Endothelial cell of umbilical vein (primary cell): ENCODE results near the gene RIN2. TPM values are rescaled to one million over a fixed set of nuclear protein-coding genes. Genes with fewer than 3 reads are reported as not detected.
A peak's percentile ranks its signal among the peaks of the same experiment; 100 is the strongest.

Experiments used
- BruUV-seq: library from RNA; stranded (reverse); fragments of 400-500 nt; replicated peaks from 2 replicates; lab custom pipeline; 2021; lab: Mats Ljungman, UMichigan
- CTCF ChIA-PET: fragments of 300-600, 350-600 bp; sonication (Branson Sonifier 250); formaldehyde crosslinking; loops from one replicate; lab custom pipeline; 2021; ENCODE audit warnings: antibody characterized with exemption, inconsistent platforms; lab: Charles Lee
- POLR2A ChIA-PET: fragments of 300-600, 350-600 bp; sonication (Branson Sonifier 250); formaldehyde crosslinking; loops from one replicate; lab custom pipeline; 2021; ENCODE audit warnings: antibody characterized with exemption, inconsistent platforms; lab: Charles Lee
- DNase-seq: peaks from one replicate; pipeline ENCODE4 v3.0.0-alpha.2; 2011; ENCODE audit warnings: low read depth, low spot score
- FAIRE-seq: peaks from 2 replicates; lab custom pipeline; 2011; peaks lifted over from hg19 to GRCh38; lab: Jason Lieb, UNC
- H2AFZ ChIP-seq: 2 replicates; pipeline ENCODE4 v1.6.0; 2012; ENCODE audit warnings: low read depth, low read length, control low read depth, inconsistent platforms
- H3K27ac ChIP-seq: 2 replicates; pipeline ENCODE4 v1.5.1; 2011; ENCODE audit warnings: low read depth, mild to moderate bottlenecking, control low read depth, low read length, moderate library complexity; ENCODE audit not compliant: insufficient read depth
- H3K27me3 ChIP-seq, 2 experiments: 2 replicates each; pipeline versions ENCODE4 v1.6.0 to v1.6.1; 2011; ENCODE audit warnings: low read length in 2 of 2, mixed read lengths in 1 of 2; ENCODE audit not compliant: control insufficient read depth in 2 of 2, insufficient read depth in 2 of 2
- H3K36me3 ChIP-seq, 2 experiments: 2 replicates in 1 of 2; 3 replicates in 1 of 2; pipeline ENCODE4 v1.5.1; 2011; ENCODE audit warnings: low read length in 2 of 2, mild to moderate bottlenecking in 1 of 2, moderate library complexity in 1 of 2; ENCODE audit not compliant: control insufficient read depth in 2 of 2, insufficient read depth in 2 of 2; ENCODE audit errors: extremely low read depth in 1 of 2
- H3K4me1 ChIP-seq: 3 replicates; pipeline ENCODE4 v1.5.1; 2011; ENCODE audit warnings: mild to moderate bottlenecking, low read length; ENCODE audit not compliant: control insufficient read depth, insufficient read depth; ENCODE audit errors: extremely low read depth
- H3K4me2 ChIP-seq: 2 replicates; pipeline ENCODE4 v1.6.1; 2011; ENCODE audit warnings: low read length, control low read depth, mixed read lengths; ENCODE audit not compliant: insufficient read depth
- H3K4me3 ChIP-seq, 3 experiments: fragments of 200-600 bp in 1 of 3; sonication (generic), shearing (Covaris generic) in 1 of 3; replicated peaks in 1 of 3; 2 replicates each; pipeline ENCODE4 v1.5.1; 2011 to 2016; ENCODE audit warnings: control low read depth in 3 of 3, low read length in 3 of 3, mild to moderate bottlenecking in 2 of 3, inconsistent platforms in 1 of 3, low read depth in 1 of 3, moderate library complexity in 1 of 3; ENCODE audit not compliant: insufficient read depth in 1 of 3
- H3K79me2 ChIP-seq: 2 replicates; pipeline ENCODE4 v1.6.0; 2012; ENCODE audit warnings: low read length, inconsistent platforms; ENCODE audit not compliant: control insufficient read depth, insufficient read depth
- H3K9ac ChIP-seq: replicated peaks from 2 replicates; pipeline ENCODE3; 2011; ENCODE audit warnings: low read length, control low read depth; ENCODE audit not compliant: insufficient read depth; ENCODE audit errors: extremely low read depth
- H3K9me1 ChIP-seq: replicated peaks from 3 replicates; pipeline ENCODE4 v1.6.0; 2011; ENCODE audit warnings: mild to moderate bottlenecking, low read length; ENCODE audit not compliant: control insufficient read depth, insufficient read depth; ENCODE audit errors: extremely low read depth
- H3K9me3 ChIP-seq: replicated peaks from 2 replicates; pipeline ENCODE4 v1.5.1; 2012; ENCODE audit warnings: low read length, inconsistent platforms; ENCODE audit not compliant: control insufficient read depth, insufficient read depth
- H4K20me1 ChIP-seq: replicated peaks from 2 replicates; pipeline ENCODE3; 2011; ENCODE audit warnings: mild to moderate bottlenecking, low read length; ENCODE audit not compliant: control insufficient read depth, insufficient read depth; ENCODE audit errors: extremely low read depth
- CTCF ChIP-seq, 2 donors: IDR thresholded peaks; 1 replicate in 1 of 2; 2 replicates in 1 of 2; pipeline ENCODE4 v1.5.1; 2011; ENCODE audit warnings: low read length in 2 of 2, mild to moderate bottlenecking in 2 of 2, moderate library complexity in 2 of 2, control low read depth in 1 of 2, inconsistent platforms in 1 of 2, low read depth in 1 of 2; ENCODE audit not compliant: insufficient read depth in 1 of 2; ENCODE audit errors: extremely low read depth in 1 of 2
- EZH2 ChIP-seq: IDR thresholded peaks from 2 replicates; pipeline ENCODE4 v1.6.1; 2012; ENCODE audit warnings: borderline replicate concordance, low read depth, mild to moderate bottlenecking, moderate library complexity, low read length, inconsistent platforms; ENCODE audit not compliant: severe bottlenecking
- FOS ChIP-seq: IDR thresholded peaks from 2 replicates; pipeline ENCODE4 v1.6.1; 2011; ENCODE audit warnings: mild to moderate bottlenecking, low read length, moderate library complexity, borderline replicate concordance; ENCODE audit not compliant: insufficient read depth
- GATA2 ChIP-seq: IDR thresholded peaks from 2 replicates; pipeline ENCODE4 v1.7.0; 2011; ENCODE audit warnings: low read depth, mild to moderate bottlenecking, moderate library complexity, mixed read lengths, low read length; ENCODE audit not compliant: insufficient read length, insufficient read depth
- JUN ChIP-seq: IDR thresholded peaks from 2 replicates; pipeline ENCODE4 v1.6.1; 2011; ENCODE audit warnings: borderline replicate concordance, low read depth; ENCODE audit not compliant: insufficient read length, insufficient read depth
- MYC ChIP-seq: IDR thresholded peaks from one replicate; pipeline ENCODE4 v1.6.1; 2011; ENCODE audit warnings: mild to moderate bottlenecking, low read depth, low read length
- POLR2A ChIP-seq: IDR thresholded peaks from 2 replicates; pipeline ENCODE4 v1.6.1; 2012; ENCODE audit warnings: low read depth, mild to moderate bottlenecking, control low read depth, low read length
- POLR2AphosphoS5 ChIP-seq: IDR thresholded peaks from 2 replicates; pipeline ENCODE4 v1.6.1; 2012; ENCODE audit warnings: low read depth, mild to moderate bottlenecking, control low read depth, low read length, moderate library complexity; ENCODE audit not compliant: insufficient read depth
- dilution Hi-C: fragments of 300-500 bp; cut with MboI; formaldehyde crosslinking; loops from one replicate; pipeline ENCODE4 v1.15.0; 2019; ENCODE audit warnings: low sequenced_read_pairs; ENCODE audit not compliant: extremely low pct_ligation_motif_present
- intact Hi-C: fragments of 100-400 bp; cut with micrococcal nuclease; formaldehyde crosslinking; loops from one replicate; pipeline ENCODE4 v1.10.0; 2022
- polyA plus RNA-seq, 4 experiments: library from polyadenylated mRNA; depleted of rRNA in 3 of 4; stranded (reverse) in 3 of 4; unstranded in 1 of 4; fragments of >200 nt; gene quantifications; 2 replicates each; pipeline versions ENCODE4 v1.2.1 to v1.2.3, GENCODE V29; 2011 to 2012; ENCODE audit warnings: missing spikeins in 1 of 4
- total RNA-seq: library from RNA; stranded (reverse); gene quantifications from 2 replicates; pipeline ENCODE4 v1.2.3, GENCODE V29; 2021
- TF ChIP-seq, protein P1 (sequence below): IDR thresholded peaks from 2 replicates; pipeline ENCODE4 v1.6.1; 2011; ENCODE audit not compliant: insufficient read depth, insufficient read length

The RIN2 gene
- total and polyA plus RNA-seq, 2 donors (not counting 3 experiments of a cell fraction or from before 2014, with no cell fraction given): 22.6 to 119 TPM

DNA sequence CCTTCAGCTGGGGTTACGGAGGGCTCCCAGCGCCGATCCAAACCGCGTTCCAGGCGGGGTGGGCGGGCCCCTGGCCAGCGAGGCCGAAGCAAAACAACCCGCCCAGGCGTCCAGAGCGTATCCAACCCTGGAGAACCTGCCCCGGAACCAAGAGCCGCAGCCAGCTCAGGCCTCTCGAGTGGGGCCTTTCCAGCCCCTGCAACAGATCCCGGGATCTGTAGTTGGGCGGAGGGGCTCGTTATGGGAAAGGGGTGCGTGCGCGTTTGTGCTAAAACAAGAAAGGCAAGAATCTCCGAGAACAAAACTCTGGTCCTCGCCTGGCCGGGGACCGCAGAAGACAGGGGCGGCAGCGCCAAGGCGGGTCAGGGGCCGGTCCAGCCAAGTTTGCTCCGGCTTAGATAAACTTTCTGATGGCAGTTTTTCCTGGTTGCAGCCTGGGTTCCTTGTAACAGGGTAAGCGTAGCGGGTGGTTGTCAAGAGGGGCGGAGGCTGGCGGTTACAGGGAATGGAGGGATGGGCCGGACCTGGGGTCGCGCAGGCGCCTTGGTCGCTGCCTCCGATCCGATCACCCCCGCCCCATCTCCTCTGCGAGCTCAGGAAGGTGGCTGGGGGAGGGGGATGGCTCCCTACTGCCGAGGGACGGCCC, 448 bp upstream of the RIN2 start:
- intact Hi-C loops: loop anchor here (1.0 to 2.0 kb wide), 4 partner anchors 22 to 129 kb away; no protein-coding TSS in a partner anchor

GRCh38 chr20:19758501-19759331, 658 bp downstream of the RIN2 start:
- ChIA-PET POLR2A (no interaction called here), CTCF (interaction anchor here (0.5 to 2.3 kb wide), 7 partner anchors 8 to 235 kb away, joined by 3 to 9 read pairs (median 3); no protein-coding TSS in a partner anchor)
- Histone ChIP-seq H2AFZ (peak overlapping the region; percentile 91), H3K79me2 (no peaks in the 10 kb centered on the region), H3K4me3 (peak overlapping the region; percentile 75 to 77 (median 76)), H3K27me3 (no peaks in the 10 kb centered on the region), H3K36me3 (no peaks in the 10 kb centered on the region), H3K27ac (no peak overlapping the region), H3K9ac (peak overlapping the region; percentile 89), H3K4me1 (peaks cover 18% of the 10 kb centered on the region), H3K9me3 (no peaks in the 10 kb centered on the region), H4K20me1 (no peaks in the 10 kb centered on the region), H3K9me1 (no peaks in the 10 kb centered on the region), H3K4me2 (peak overlapping the region; percentile 89)
- intact Hi-C loops: loop anchor here (1.0 to 2.0 kb wide), 2 partner anchors 23 to 26 kb away; no protein-coding TSS in a partner anchor
- TF ChIP-seq GATA2 (no peak), POLR2A (no peak), POLR2AphosphoS5 (no peak), FOS (no peak), EZH2 (no peak), MYC (no peak), JUN (no peak), CTCF (IDR thresholded peaks at IDR 0.05; ENCODE audit: extremely low read depth in 1 of 2, insufficient read depth in 1 of 2, low read depth in 1 of 2, low read length in 2 of 2) (no peak)
- TF ChIP-seq, protein P1, sequence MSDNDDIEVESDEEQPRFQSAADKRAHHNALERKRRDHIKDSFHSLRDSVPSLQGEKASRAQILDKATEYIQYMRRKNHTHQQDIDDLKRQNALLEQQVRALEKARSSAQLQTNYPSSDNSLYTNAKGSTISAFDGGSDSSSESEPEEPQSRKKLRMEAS: no peak
- dilution Hi-C loops: no loop called here
- FAIRE-seq (no peak), DNase-seq (peak; percentile 52)
- no TSS peak for BruUV-seq

More for the DNA sequence above, 448 bp upstream of the RIN2 start:
- dilution Hi-C loops: no loop called here
- Histone ChIP-seq H3K9ac (peak overlapping the region; percentile 89), H3K36me3 (no peaks in the 10 kb centered on the region), H3K4me3 (peak overlapping the region; percentile 75 to 77 (median 76)), H3K9me3 (no peaks in the 10 kb centered on the region), H3K4me1 (peaks cover 18% of the 10 kb centered on the region), H2AFZ (peak overlapping the region; percentile 91), H3K4me2 (peak overlapping the region; percentile 89), H3K9me1 (no peaks in the 10 kb centered on the region), H4K20me1 (no peaks in the 10 kb centered on the region), H3K27ac (peak overlapping the region; percentile 54), H3K79me2 (no peaks in the 10 kb centered on the region), H3K27me3 (no peaks in the 10 kb centered on the region)
- TF ChIP-seq, protein P1: no peak
- TF ChIP-seq MYC (no peak), POLR2AphosphoS5 (peak; percentile 50), POLR2A (peak; percentile 61)
- DNase-seq (peak; percentile 92), FAIRE-seq (peak; percentile 94)
- ChIA-PET POLR2A (no interaction called here), CTCF (interaction anchor here (0.9 to 2.1 kb wide), 8 partner anchors 16 to 237 kb away, joined by 3 to 6 read pairs (median 3); no protein-coding TSS in a partner anchor)
- TSS peak; percentile 25 for BruUV-seq
